Measurements from ENCODE around the gene GAK. TPM values are rescaled to one million over a fixed set of nuclear protein-coding genes. Genes with fewer than 3 reads are reported as not detected.

Gene GAK
- total and polyA plus RNA-seq, 2 of the 13 experiments (the other 11 are each of a cell fraction or from before 2014, with no cell fraction given) = 17.5 to 44.3 TPM

DNA sequence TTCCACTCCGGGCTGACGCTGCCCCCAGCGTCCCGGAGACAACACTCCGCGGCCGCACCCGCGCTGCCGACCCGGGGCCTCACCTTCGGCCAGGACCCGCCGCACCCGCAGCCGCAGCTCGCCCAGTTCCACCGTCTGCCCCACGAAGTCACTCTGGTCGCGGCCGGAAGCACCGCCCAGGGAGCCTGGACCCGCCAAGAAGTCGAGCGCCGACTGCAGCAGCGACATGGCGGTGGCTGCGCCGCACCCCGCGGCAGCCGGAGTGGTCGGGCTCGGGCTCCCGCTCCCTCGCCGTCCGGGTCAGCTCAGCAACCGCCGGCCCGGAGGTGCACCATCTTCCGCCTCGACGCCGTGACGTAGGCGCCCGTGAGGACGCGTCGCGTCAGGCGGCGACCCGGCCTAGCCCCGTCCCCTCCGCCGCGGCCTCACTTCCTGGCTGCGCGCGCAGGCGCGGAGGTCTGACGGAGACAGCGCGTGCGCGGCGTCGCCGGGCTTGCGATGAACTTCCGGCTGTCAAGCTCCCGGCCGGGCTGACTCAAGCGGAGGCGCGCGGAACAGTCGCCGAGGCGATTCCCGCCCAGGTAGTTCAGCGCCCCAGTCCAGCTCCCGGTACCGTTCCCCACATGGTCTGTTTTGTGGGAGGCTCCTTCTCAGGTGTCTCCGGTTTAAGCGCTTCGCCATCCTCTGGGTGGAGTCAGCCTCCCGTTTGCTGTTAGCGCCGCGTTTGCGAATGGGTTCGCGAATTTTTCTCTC, at the start of gene GAK, which contains the start of gene TMEM175 (continued):
- no peak for TF ChIP-seq PTBP1 (IDR thresholded peaks at IDR 0.05; ENCODE audit: low read depth, low read length, poor library complexity, severe bottlenecking)
- no peak for TF ChIP-seq MYNN (CRISPR knock-in tag; IDR thresholded peaks at IDR 0.05; ENCODE audit: low read depth)
- TF ChIP-seq GLI4 (CRISPR knock-in tag; IDR thresholded peaks at IDR 0.05; ENCODE audit: borderline replicate concordance) = 0 out of 2 replicates have a peak, but pooled peaks have one; percentile 50
- no peak for TF ChIP-seq HOXA7 (CRISPR knock-in tag; IDR thresholded peaks at IDR 0.05)
- no peak for TF ChIP-seq ISL2 (CRISPR knock-in tag; IDR thresholded peaks at IDR 0.05)
- TF ChIP-seq, protein P1, sequence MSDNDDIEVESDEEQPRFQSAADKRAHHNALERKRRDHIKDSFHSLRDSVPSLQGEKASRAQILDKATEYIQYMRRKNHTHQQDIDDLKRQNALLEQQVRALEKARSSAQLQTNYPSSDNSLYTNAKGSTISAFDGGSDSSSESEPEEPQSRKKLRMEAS (IDR thresholded peaks at IDR 0.05) = peak; percentile 63
- no peak; the same call in 1 of the 2 replicates for TF ChIP-seq NFKB2 (CRISPR knock-in tag; IDR thresholded peaks at IDR 0.05; ENCODE audit: borderline replicate concordance)
- TF ChIP-seq ZNF281 (CRISPR knock-in tag; IDR thresholded peaks at IDR 0.05; ENCODE audit: borderline replicate concordance) = no peak
- TF ChIP-seq CBX2 (IDR thresholded peaks at IDR 0.05; ENCODE audit: low read depth, low read length) = no peak
- no peak for TF ChIP-seq CBX2 (CRISPR knock-in tag; IDR thresholded peaks at IDR 0.05; ENCODE audit: low read depth)
- TF ChIP-seq ZNF10 (CRISPR knock-in tag; IDR thresholded peaks at IDR 0.05; ENCODE audit: borderline replicate concordance, low read depth) = no peak
- TF ChIP-seq ATAD3A (CRISPR knock-in tag; IDR thresholded peaks at IDR 0.05) = no peak
- 0 out of 2 replicates have a peak, but pooled peaks have one; percentile 32 for TF ChIP-seq ZNF704 (CRISPR knock-in tag; IDR thresholded peaks at IDR 0.05; ENCODE audit: borderline replicate concordance)
- no peak for TF ChIP-seq ZNF513 (CRISPR knock-in tag; conservative IDR thresholded peaks at IDR 0.05)
- TF ChIP-seq ZNF207 (IDR thresholded peaks at IDR 0.05; ENCODE audit: borderline replicate concordance) = no peak
- TF ChIP-seq PCBP1 (IDR thresholded peaks at IDR 0.05; ENCODE audit: borderline replicate concordance, low read depth, low read length) = no peak
- TF ChIP-seq ZNF550 (CRISPR knock-in tag; IDR thresholded peaks at IDR 0.05; ENCODE audit: borderline replicate concordance) = no peak
- no peak for TF ChIP-seq ZFP1 (CRISPR knock-in tag; IDR thresholded peaks at IDR 0.05)
- TF ChIP-seq ZNF34 (CRISPR knock-in tag; IDR thresholded peaks at IDR 0.05; ENCODE audit: borderline replicate concordance) = no peak
